Activated CD8-positive, alpha-beta memory T cell treated with anti-CD3 and anti-CD28 coated beads, Interleukin-2, amount 50 U/mL, for 1 hour (primary cell): ENCODE data around the gene MYBPC3.

ENCODE experiments used
- DNase-seq: peaks from one replicate; pipeline ENCODE4 v3.0.0-alpha.2; 2020; ENCODE audit errors: extremely low read depth

Gene MYBPC3

GRCh38 chr11:47352556-47352955 lies at the start of gene MYBPC3:
TSS of gene MYBPC3 (minus strand) at chr11:47352702. CDS start at chr11:47352647, 55 bp downstream.
- DNase-seq, result no peak

GRCh38 chr11:47400768-47401279 lies 48.3 kb upstream of the MYBPC3 start:
- DNase-seq, result no peak

- DNase-seq, result no peak
Observed at GRCh38 chr11:47399860-47400767, 47.6 kb upstream of the MYBPC3 start.

GRCh38 chr11:47398551-47398950 lies 46.0 kb upstream of the MYBPC3 start:
- no peak for DNase-seq

DNA sequence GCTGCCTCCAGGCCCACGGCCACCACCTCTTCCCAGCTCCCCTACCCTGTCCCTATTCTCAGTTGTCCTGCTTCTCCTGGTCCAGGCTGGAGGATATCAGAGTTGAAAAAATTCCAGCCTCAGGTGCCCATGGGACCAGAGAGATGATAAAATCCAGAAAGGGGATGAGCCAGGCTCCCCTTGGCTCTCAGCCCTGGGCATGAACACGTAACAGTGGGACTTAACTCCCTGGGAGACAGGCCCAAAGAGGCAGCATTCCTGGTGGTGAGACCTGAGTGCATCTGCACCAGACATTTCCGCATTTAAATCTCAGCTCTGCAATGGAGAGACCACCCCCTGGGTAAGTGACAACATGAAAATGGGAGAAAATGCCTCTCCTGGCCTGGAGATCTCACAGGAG lies 45.5 kb upstream of the MYBPC3 start:
- DNase-seq, result no peak

DNA sequence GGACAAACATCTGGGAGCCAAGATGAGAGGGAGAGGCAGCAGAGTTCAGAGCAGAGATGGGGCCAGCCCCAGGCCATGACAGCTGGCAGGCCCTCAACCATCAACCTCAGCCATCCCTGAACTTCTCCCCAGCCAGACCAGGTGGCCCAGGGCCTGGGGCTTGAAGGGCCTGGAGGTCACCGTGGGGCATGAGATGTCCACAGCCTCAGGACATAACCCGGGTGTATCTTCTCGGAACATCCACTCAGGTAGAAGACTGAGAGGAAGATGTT lies 43.5 kb upstream of the MYBPC3 start:
- DNase-seq, result no peak

DNA sequence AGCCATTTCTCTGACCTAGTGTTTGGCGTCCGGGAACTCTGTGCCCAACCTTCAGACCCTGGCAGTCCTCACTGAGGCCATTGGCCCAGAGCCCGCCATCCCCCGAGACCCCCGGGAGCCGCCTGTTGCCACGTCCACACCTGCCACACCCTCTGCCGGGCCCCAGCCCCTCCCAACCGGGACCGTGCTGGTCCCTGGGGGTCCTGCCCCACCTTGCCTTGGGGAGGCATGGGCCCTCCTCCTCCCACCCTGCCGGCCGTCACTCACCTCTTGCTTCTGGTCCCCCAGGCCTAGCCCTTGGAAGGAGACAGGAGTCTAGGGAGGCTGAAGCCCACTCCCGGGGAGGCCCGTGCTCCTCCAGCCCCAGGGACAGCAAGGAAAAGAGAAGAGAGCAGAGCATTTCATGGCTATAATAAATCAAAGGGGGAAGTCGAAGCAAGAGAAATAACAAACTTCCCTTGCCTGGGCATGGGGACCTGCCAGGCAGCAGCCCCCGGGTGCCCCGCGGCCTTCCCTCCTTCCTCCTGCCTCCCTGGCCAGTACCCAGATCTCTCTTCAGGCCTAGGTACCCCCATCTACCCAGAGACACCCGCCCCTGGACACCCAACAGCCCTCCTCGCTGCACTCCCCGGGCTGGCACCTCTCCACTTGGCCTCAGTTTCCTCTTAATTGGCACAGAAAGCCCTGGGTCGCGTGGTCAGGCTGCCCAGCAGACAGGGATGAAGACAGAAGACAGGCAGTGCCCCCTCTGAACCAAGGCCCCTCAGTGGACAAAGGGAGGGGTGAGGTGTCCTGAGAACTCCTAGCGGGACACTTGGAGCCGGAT lies 42.9 kb upstream of the MYBPC3 start:
- no peak for DNase-seq

GRCh38 chr11:47394322-47395222 lies 42.1 kb upstream of the MYBPC3 start:
- DNase-seq, result no peak

DNA sequence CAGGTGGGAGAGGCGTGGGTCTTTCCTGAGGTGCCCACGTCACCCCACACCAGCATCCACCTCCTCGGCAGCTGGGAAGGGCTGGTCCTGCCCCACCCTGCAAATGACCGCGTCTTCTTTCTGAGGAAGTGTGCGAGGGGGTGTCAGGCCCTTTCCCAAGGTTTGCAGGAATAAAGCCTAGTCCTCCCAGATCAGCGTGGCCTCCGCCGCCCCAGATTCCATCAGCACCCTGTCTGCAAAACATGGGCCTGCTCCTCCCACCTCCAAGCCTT lies 41.5 kb upstream of the MYBPC3 start:
- DNase-seq, result no peak

DNA sequence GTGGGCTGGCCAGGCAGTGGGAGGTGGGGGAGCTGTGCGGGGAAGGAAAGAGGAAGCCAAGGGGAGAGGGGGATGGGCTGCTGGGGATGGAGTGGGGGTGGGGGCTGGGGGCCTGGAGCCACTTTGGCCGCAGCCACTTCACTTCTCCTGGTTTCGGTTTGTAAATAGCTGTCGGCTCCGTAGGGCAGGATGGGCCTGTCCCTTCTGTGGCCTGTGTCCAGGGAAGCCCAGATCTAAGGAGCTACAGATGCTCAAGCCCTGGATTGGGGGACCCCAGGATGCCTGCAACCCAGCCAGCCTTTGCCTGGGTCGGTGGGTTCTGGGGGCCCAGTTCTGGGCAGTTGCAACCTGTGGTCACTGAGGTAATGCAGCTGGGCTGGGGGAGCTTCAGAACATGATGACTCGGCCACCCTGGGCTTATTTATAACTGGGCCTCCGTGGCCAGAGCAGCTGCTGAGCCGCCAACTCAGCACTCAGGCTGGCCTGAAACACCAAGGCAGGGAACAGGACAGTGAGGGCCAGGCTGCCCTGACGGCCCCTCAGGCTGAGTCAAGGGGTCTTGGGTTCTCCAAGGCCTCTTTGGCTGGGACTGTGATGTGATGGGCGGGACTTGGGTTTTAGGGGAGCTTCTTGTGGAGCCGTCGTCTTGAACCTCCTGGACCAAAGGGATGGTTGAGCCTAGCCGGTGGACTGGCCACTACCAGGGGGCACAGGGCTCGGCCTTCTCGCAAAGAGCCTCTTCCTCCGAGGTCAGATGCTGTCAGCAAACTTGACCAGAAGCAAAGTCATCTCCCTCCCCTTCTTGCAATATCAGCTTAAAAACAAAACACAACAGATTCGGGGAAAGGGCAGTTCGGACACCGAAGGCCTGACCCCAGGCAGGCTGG lies 40.9 kb upstream of the MYBPC3 start:
- DNase-seq, result no peak

- DNase-seq, result no peak
Observed at GRCh38 chr11:47392546-47393162, 40.2 kb upstream of the MYBPC3 start.

DNA sequence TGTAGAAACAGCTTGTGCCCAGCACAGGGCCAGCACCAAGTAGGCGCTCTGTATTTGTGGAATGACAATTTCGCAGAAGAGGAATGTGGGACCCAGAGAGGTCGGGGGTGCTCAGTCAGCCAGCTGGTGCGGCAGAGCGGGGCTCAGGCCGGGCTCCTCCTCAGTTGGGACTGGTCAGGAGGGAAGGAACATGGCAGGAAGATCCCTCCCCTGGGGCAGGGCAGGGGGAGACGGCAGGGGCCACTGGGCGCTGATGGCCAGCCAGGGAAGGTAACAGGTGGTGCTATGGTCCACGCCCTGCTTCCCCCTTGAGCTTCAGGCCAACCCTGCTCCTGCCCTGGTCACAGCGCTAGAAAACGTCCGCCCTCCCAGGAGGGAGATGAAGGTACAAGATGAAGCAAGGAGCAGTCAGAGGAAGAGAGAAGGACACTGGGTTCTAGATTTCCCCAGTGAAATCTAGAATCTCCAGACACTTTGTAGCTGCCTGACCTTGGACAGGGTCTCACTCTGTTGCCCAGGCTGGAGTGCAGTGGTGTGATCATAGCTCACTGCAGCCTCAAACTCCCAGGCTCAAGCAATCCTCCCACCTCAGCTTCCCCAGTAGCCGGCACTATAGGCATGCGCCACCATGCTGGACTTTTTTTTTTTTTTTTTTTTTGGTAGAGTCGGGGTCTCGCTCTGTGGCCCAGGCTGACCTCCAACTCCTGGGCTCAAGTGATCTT lies 39.4 kb upstream of the MYBPC3 start:
- DNase-seq, result no peak

DNA sequence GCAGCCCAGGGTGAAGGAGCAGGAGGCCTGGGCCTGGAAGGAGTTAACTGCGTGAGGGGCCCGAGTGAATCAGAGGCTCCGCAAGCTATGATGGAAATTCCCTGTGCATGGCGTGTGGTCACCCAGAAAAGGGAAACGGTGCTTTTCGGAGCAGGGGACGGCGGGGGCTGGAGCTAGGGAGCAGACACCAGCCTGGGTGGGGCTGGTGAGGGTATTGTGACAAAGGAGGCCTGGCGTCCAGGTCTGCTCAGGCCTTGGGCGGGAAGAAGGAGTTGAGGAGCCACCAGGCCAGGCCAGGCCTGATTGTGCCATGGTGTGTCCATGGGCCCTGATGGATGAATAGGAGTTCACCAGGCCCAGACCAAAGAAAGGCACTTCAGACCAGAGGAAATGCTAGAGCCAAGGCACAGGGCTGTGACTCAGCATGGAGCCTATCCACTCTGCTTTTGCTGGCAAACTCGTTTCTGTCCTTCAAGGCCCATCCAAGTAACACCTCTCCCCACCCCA lies 38.6 kb upstream of the MYBPC3 start:
- no peak for DNase-seq

GRCh38 chr11:47390422-47390760 lies 37.9 kb upstream of the MYBPC3 start:
- DNase-seq, result no peak

DNA sequence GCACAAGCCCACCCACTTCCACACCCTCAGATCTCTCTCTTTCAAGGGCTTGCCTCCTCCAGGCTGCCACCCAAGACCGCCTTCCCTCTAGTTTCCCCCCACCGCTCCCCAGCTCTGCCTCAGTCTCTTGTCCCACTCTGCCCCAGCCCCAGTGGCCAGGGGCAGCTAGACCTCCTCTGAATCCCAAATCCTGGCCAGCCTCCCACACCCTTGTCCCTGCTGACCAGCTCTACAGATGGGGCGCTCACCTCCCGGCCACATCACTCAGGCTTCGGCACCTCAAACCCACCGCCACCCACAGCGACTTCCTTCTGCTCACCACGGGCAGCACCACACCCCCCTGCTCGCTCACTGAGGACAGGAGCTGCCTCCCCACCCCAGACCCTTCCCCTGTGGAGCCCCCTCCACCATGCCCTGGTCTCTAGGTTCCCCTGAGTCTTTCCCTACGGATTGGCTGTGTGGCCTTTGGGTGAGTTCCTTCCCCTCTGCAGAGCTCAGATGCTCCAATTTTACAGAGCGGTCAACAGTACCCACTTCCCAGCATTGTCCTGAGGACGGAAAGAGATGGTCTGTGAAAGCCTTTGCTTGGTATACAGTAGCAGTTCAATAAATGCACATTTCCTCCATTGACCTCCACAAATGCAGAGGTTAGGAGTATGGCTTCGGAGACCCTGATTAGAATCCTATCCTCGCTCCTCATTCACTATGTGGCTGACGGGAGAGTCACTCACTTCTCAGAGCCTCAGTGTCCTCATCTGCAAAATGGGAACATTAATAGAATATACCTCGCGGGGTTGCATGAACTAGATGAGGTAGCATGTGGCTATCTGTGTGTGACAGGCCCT lies 37.3 kb upstream of the MYBPC3 start:
- no peak for DNase-seq

- no peak for DNase-seq
Observed at GRCh38 chr11:47388697-47389576, 36.4 kb upstream of the MYBPC3 start.

DNA sequence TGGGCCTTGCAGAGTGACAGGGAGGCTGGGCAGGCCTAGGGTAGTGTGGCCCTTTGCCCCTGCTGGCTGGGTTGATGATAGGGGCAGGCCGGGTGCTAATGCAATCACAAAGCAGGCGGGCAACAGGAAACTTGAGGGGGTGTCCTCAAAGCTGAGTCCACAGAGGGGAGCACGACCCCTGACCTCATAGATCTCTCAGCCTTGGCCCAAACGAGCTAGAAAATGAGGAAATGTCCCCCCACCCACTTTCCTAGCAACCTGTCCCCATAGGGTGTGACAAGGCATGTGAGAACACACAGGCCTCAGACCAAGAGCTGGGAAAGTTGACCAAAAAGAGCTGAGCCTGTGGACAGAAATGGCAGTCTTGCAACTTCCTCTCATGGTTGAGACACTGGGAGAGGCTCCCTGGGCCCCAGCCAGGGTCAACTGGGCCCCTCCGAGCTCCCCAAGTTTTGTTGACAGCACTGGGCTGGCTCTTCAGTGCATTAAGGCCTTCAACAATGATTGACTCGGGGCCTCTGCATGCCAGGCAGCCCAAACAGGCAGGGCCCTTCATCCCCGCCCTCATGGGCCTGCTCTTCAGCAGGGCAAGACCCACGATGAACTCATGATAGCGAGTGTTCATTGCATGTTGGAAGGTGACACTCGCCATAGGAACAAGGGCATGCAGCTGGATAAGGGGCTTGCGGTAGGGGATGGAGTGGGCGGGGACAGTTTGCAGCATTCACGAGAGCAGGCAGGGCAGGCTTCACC lies 35.6 kb upstream of the MYBPC3 start:
- DNase-seq, result no peak
